Measurements from ENCODE around the gene GSG1.
"Not testable (repeated sequence)": the region's sequence is repeated elsewhere in the genome, so short reads cannot be mapped to it uniquely, and the experiment has no call there.

The GSG1 gene

DNA sequence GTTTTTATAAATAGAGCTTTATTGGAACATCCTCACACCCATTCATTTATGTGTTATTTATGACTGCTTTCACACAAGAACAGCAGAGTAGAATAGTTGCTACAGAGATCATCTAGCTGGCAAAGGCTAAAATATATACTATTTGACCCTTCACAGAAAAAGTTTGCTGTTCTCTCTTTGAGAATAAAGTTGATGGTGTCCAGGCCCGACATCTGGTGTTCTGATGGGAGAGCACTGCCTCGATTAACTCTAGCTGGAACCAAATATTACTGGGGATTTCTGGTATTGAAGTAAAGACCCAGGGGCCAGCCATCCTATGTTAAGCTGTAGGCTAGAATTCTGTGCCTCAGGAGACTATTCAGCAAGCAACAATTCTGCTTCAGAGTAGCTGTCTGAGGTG is 37.5 kb downstream of the GSG1 start:
- TF ChIP-seq CTCF (IDR thresholded peaks at IDR 0.05; ENCODE audit: insufficient read depth, missing control alignments), result no peak
- FAIRE-seq (no peak), DNase-seq (ENCODE audit: insufficient read length, low spot score) (no peak)

- FAIRE-seq (no peak), DNase-seq (ENCODE audit: insufficient read length, low spot score) (no peak)
- no peak for TF ChIP-seq CTCF (IDR thresholded peaks at IDR 0.05; ENCODE audit: insufficient read depth, missing control alignments)
Observed at GRCh38 chr12:13062669-13063068, 40.8 kb downstream of the GSG1 start.

DNA sequence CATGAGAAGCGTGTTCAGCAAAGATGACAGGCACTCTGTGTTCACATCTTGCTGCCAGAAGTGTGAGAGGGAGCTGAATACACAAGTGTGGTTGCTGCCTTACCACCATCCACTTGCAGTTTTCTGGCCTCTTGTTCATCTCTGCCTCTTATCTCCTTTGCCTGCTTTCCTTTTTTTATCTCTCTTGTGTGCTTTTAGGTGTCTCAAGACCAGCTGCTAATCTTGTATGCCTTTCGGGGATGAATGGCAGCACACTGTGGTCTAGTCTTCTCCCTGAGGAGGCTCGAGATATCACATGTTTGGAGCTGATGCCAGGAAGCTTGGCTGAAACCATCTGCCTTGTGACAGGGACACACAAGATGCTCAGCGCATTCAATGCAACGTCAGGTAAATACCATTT is 42.1 kb downstream of the GSG1 start:
- no peak for TF ChIP-seq CTCF (IDR thresholded peaks at IDR 0.05; ENCODE audit: insufficient read depth, missing control alignments)
- FAIRE-seq (no peak), DNase-seq (ENCODE audit: insufficient read length, low spot score) (no peak)

DNA sequence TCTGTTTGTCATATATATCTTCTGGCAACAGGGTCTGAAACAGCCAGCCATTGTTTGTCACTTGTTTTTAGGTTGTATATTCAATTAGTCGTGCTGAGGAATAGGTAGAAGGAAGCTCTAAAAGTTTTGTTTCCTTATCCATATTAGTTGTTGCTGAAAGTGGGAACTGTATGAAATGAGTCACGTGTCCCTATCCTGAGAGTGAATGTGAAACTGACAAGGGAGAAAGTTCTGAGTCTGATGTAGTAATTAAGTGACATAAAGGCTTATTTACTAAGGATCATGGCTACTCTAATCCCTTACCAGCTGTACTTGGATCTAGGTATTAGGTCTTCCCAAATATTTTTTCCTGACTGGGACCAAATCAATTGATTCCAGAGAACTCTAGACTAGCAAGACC is 42.9 kb downstream of the GSG1 start:
- TF ChIP-seq CTCF (IDR thresholded peaks at IDR 0.05; ENCODE audit: insufficient read depth, missing control alignments), result no peak
- peak; percentile 29 for DNase-seq (ENCODE audit: insufficient read length, low spot score)
- FAIRE-seq, result peak; percentile 77

GRCh38 chr12:13053617-13054016 is 49.9 kb downstream of the GSG1 start:
- FAIRE-seq; DNase-seq (ENCODE audit: insufficient read length, low spot score): not testable (repeated sequence)

GRCh38 chr12:13052421-13052820 is 51.0 kb downstream of the GSG1 start:
- DNase-seq (ENCODE audit: insufficient read length, low spot score), result no peak
- peak; percentile 51 for FAIRE-seq
- no peak for TF ChIP-seq CTCF (IDR thresholded peaks at IDR 0.05; ENCODE audit: insufficient read depth, missing control alignments)

DNA sequence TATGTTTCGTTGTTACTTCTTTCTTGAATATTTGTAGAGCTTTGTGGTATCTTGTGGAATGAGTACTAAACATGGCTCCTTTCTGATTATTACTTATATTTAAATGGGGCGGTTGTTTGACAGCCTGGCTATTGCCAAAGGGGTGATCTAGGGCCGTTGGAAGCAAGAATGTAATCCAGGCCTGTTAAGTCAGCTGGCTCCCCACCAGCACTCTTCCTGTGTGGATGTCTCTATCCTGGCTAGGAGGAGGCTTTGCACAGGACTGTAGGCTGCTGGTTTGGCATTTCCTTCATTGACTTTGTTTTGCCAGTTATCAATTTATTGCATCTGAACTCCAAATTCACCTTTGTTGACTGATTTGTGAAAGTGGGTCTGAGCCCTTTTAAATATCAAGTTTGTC is 53.7 kb downstream of the GSG1 start:
- DNase-seq (ENCODE audit: insufficient read length, low spot score) (no peak), FAIRE-seq (no peak)
- TF ChIP-seq CTCF (IDR thresholded peaks at IDR 0.05; ENCODE audit: insufficient read depth, missing control alignments), result no peak

- no peak for TF ChIP-seq CTCF (IDR thresholded peaks at IDR 0.05; ENCODE audit: insufficient read depth, missing control alignments)
- FAIRE-seq, result no peak
- DNase-seq (ENCODE audit: insufficient read length, low spot score), result no peak
Observed at GRCh38 chr12:13046964-13047363, 56.5 kb downstream of the GSG1 start.

Data from D721Med (cell line).